Measurements from ENCODE around the gene TRERF1.
A peak's percentile ranks its signal among the peaks of the same experiment; 100 is the strongest.

The TRERF1 gene

GRCh38 chr6:42332916-42333315, 118.8 kb downstream of the TRERF1 start:
- no peak for DNase-seq

DNA sequence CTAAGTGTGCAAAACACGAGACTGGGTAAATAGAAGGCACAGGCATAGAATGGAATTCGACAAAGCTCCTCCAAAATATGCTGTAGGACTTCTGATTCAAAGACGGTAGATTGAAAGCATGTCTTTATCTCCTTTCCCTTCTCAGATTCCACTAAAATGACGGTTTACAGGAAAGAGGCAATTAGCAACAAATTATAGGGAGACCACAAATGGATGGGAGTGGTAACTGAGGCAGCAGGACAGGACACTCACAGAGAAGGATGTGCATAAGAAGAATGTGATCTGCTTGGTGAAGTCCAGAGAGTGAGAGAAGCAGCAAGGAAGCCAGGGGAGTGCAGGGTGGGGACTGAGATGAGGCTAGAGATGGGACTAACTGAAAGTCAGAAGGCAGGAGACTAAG, 120.7 kb downstream of the TRERF1 start:
- DNase-seq, result no peak

GRCh38 chr6:42326248-42326647, 125.5 kb downstream of the TRERF1 start:
- DNase-seq, result no peak

DNA sequence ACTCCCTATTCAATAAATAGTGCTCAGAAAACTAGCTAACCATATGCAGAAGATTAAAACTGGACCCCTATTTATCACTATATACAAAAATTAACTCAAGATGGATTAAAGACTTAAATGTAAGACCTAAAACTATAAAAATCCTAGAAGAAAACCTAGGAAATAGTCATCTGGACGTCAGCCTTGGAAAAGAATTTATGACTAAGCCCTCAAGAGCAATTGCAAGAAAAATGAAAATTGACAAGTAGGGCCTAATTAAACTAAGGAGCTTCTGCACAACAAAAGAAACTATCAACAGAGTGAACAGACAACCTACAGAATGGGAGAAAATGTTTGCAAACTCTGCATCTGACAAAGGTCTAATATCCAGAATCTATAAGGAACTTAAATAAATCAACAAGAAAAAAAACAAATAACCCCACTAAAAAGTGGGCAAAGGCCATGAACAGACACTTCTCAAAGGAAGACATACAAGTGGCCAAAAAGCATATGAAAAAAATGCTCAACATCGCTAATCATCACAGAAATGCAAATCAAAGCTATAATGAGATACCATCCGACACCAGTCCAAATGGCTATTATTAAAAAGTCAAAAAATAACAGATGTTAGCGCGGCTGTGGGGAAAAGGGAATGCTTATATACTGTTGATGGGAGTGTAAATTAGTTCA, 126.9 kb downstream of the TRERF1 start:
- peak; percentile 69 for DNase-seq

DNA sequence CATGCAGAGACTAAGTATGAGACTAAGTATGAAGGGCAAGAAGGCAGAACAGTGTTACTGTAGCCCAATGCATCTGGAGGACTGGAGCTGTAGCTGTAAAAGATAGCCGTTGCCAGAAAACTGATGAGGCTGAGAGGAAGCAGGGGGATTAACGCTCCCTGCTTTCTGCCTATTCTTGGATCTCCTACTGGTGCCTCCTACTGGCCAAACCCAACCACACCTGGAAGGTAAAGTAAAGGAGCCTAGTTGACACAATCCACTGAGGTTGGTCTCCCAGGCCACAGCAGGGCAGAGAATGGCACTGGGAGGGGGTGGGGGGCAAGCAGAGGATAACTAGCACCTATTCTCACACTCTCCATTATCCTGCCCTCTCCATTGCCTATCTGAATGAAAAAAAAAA, 129.1 kb downstream of the TRERF1 start:
- DNase-seq, result no peak

- no peak for DNase-seq
Observed at GRCh38 chr6:42321976-42322375, 129.8 kb downstream of the TRERF1 start.

- DNase-seq, result peak; percentile 74
Observed at GRCh38 chr6:42320762-42321161, 131.0 kb downstream of the TRERF1 start.

GRCh38 chr6:42318480-42318879, 133.2 kb downstream of the TRERF1 start:
- no peak for DNase-seq

DNA sequence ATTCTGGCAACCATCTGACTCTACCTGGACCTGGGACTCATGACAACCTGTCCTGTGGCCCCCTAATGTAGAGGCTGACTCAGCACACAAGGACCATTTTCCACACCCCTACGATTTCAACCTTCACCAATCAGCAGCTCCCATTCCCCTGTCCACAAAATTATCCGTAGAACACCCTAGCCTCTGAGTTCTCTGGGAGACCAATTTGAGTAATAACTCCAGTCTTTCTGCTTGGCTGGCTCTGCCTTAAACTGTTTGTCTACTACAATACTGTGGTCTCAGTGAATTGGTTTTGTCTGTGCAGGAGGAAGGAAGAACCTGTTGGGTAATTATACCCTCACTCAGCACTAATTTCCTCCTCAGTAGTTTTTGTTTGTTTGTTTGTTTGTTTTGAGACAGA, 134.7 kb downstream of the TRERF1 start:
- DNase-seq, result no peak

DNA sequence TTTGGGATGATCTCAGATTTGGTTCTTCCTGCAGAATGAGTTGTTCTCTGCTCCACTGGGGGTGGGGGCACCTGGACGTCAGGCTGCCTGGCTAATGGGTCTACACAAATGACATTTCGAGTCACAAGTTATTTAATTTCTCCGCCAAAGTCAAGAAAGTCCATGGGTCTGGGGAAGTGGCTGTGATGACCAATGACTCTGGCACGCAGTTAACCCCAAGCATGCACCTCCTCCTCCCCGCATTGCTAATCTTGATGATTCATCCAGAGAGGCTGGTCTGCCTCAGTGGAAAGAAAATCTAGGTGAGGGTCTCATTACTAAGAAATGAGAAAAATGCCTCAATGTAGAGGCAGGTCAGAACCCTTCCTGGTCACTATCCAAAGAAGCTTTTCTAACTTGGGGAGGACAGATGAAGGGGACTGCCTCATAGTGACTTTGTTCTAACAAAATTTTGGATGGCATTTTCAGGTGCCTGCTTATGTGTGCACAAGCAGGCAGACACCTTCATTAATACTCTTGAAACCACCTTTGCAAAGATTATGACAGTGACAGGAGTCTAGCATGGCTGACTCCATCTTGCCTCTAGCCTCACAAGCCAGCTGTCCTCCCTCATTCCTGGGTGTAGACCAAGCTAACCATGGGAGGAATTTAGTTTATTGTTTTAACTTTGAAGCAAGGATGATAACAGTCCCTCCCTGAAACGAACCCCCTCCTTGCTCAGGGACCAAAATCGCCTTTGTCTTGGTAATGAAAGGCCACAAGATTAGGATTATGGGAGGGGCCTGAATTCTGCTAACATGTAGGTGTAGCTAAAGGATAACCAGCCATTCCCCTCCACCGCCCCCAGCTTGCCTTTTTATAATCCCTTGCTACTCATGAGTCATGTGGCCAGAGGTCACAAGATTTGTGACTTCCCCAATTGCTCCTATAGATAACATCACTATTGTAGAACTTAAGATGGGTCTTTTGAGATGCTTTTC, 135.4 kb downstream of the TRERF1 start:
- peak; percentile 99 for DNase-seq

DNA sequence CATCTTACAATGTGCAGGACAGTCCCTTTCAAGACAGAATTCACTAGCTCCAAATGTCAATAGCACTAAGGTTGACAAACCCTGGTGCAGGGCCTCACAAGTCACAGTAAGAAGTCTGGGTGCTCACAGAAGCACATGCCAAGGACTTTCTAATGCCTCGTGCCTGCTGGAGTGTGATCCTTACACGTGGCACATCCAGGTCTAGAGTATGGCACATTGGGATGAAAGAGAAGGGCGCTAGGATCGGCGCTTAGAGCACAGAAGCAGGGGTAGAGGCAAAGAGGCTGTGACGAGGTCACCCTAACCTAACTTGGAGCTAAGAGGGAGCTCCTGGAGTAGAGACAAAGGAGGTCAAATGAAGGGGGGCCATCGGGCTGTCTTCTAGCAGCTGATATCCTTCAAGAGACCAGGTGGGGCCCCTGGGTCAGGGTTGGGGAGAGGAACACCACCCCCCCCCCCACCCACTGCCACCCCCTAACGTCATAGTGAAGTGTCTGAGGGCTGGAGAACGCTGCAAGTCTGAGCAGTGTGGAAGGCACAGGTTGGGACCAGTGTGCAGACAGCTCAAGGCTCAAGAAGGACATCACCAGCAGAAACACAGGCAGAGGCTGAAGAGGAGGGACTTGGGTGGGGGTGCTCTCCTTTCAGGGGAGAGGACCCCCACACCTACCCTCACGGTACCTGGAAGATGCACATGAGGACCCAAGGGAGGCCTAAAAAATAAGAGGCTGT, 136.3 kb downstream of the TRERF1 start:
- DNase-seq, result no peak

GRCh38 chr6:42314571-42315258, 137.0 kb downstream of the TRERF1 start:
- DNase-seq, result peak; percentile 41

DNA sequence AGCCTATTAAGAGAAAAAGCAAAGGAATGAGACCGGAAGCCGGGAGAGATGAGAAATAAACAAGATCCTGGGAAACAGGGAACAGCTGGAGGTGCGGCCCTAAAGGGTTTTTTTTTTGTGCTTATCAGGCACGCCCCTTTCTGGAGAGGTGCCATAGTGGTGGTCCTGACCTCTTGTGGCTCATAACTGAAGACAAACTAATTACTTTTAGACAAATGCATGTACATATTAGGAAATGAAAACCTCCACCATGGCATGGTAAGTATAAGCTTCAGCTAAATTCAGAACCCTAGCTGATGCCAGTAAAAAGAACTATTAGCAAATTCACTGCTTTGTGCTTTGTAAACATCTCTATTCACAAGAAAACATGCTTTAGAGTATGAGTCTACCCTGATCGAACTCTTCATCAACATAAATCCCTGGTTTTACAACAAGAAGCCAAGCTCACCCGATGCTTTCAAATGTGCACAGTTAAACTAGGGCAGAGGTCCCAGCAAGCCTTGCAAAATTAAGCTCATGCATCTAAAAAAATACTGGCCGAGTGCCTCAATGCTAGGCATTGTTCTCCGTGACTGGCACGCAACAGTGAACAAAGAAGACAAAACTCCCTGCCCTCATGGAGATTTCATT, 137.7 kb downstream of the TRERF1 start:
- peak; percentile 67 for DNase-seq

DNA sequence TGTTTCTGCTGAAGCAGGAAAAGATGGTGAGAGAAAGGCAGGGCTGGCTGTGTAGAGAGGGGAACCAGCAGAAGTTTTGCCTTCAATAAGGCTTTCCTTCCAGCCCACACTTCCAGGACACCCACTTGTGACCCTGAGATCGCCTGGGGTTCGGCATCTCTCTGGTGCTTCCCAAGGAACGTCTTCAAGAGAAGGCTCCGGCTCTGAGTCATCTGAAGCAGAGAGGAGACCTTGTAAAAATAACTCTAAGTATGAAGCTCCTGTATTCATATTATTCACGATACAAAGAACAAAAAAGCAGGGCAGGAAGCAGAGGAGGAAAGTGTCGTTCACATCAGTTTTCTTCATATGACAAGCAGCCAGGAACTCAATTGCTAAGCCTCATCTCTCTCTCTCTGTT, 138.7 kb downstream of the TRERF1 start:
- DNase-seq, result peak; percentile 88

GRCh38 chr6:42307141-42307470, 144.6 kb downstream of the TRERF1 start:
- no peak for DNase-seq

- no peak for DNase-seq
Observed at GRCh38 chr6:42306439-42307140, 145.1 kb downstream of the TRERF1 start.

DNA sequence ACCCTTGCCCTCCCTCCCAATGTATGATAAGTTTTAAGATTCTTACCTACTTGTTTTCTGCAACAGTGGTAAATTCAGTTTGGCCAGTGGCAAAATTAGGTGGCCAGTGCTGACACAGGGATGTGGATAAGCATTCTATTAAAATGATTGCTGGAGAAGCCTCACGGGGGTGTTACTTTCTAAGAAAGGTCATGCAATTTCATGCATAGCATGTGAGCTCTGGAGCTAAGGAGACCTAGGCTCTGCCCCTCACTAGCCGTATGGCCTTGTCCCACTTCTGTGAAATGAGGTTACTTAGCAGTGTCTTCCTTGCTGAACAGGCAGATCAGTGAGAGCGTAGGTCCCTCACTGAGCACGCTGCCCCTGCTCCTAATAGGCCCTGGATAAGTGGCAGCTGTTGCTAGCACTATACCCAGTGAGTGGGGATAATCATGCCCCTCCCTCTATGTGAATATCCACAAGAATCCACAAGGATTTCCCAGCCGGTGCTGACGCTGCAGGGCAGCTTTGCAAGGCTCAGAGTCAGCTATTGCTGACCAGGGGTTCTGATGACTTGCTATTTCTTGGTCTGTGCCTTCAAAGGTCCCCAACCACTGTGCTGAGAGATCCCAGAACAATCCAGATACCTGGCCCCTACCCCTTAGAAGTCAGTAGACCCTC, 147.5 kb downstream of the TRERF1 start:
- no peak for DNase-seq

GRCh38 chr6:42302411-42302810, 149.3 kb downstream of the TRERF1 start:
- DNase-seq, result no peak

DNA sequence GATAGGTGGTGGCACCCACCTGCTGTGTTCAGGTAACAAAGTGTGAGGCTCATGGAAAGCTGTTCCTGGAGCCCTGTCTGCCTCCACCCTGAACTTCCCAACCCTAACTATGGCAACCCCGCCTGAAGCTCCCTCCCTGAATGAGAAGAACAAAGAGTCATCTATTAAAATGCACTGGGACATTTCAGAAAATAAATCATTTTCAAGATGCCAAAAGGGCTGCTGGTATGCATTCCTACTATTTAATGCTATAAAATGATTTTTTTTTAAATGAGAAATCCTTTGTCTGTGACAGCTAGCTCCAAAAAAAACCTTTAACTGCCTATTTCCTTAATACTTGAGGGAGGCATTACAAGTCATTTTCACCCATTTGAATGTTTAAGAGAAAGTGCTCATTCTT, 149.7 kb downstream of the TRERF1 start:
- DNase-seq, result no peak

DNA sequence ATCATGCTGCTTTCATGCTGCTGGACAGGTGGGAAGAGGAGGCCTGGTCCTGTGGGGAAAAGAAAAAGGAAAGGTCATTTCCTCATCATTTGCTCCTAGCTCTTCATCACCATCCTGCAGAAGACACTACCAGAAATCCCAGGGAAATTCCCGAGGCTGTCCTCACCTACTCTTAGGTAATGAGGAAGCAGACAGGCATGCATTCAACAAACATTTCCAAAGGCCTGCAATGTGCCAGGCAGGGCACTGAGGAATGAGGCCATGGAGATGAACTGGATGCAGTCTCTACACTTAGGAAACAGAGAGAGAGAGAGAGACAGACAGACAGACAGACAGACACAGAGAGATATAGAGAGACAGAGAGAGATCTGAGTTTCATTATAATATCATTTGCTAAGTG, 151.0 kb downstream of the TRERF1 start:
- DNase-seq, result no peak

- no peak for DNase-seq
Observed at GRCh38 chr6:42300185-42300584, 151.5 kb downstream of the TRERF1 start.

Measured in EL (cell line).